Neural cell (in vitro differentiated cells): ENCODE data around the gene GLT1D1. TPM values are rescaled to one million over a fixed set of nuclear protein-coding genes. Genes with fewer than 3 reads are reported as not detected.
A peak's percentile ranks its signal among the peaks of the same experiment; 100 is the strongest.

Source experiments
- H2AFZ ChIP-seq: fragments of 200-600, 300-800 bp; sonication (generic), shearing (Covaris generic); 2 replicates; pipeline ENCODE4 v1.6.0; 2014; ENCODE audit warnings: low read depth, mild to moderate bottlenecking, antibody characterized with exemption, low read length, moderate library complexity
- H3F3A ChIP-seq: fragments of 200-600 bp; shearing (Covaris generic); 2 replicates; pipeline ENCODE4 v1.6.1; 2016; ENCODE audit warnings: mild to moderate bottlenecking, moderate library complexity, mixed read lengths, antibody characterized with exemption, low read length; ENCODE audit not compliant: insufficient read depth, poor library complexity, severe bottlenecking
- H3K27ac ChIP-seq: fragments of 200-600, 300-800 bp; sonication (generic), shearing (Covaris generic); 2 replicates; pipeline ENCODE4 v1.5.1; 2014; ENCODE audit warnings: mild to moderate bottlenecking, low read length, moderate library complexity
- H3K27me3 ChIP-seq: fragments of 300-800, 200-600 bp; sonication (generic), shearing (Covaris generic); 2 replicates; pipeline ENCODE4 v1.6.0; 2014; ENCODE audit warnings: mild to moderate bottlenecking, low read depth, low read length, moderate library complexity; ENCODE audit not compliant: insufficient read depth
- H3K36me3 ChIP-seq: fragments of 300-800, 200-600 bp; sonication (generic), shearing (Covaris generic); 2 replicates; pipeline ENCODE4 v1.5.1; 2014; ENCODE audit warnings: mild to moderate bottlenecking, antibody characterized with exemption, low read length, moderate library complexity; ENCODE audit not compliant: insufficient read depth
- H3K4me2 ChIP-seq: fragments of 300-800, 200-600 bp; sonication (generic), shearing (Covaris generic); 2 replicates; pipeline ENCODE4 v1.6.0; 2014; ENCODE audit warnings: mild to moderate bottlenecking, low read length
- H3K4me3 ChIP-seq: fragments of 300-800, 200-600 bp; sonication (generic), shearing (Covaris generic); 2 replicates; pipeline ENCODE4 v1.5.1; 2014; ENCODE audit warnings: mild to moderate bottlenecking, low read length, moderate library complexity
- H3K79me2 ChIP-seq: fragments of 200-600 bp; shearing (Covaris generic); replicated peaks from 2 replicates; pipeline ENCODE4 v1.6.0; 2014; ENCODE audit warnings: mild to moderate bottlenecking, low read length, moderate library complexity; ENCODE audit not compliant: insufficient read depth
- H3K9ac ChIP-seq: fragments of 300-800, 200-600 bp; sonication (generic), shearing (Covaris generic); 2 replicates; pipeline ENCODE4 v1.6.1; 2016; ENCODE audit warnings: mild to moderate bottlenecking, low read length, mixed read lengths
- H3K9me2 ChIP-seq: fragments of 200-600 bp; shearing (Covaris generic); 2 replicates; pipeline ENCODE4 v1.6.1; 2016; ENCODE audit warnings: mild to moderate bottlenecking, low read length, mixed read lengths; ENCODE audit not compliant: insufficient read depth
- H3K9me3 ChIP-seq: fragments of 200-600, 300-800 bp; sonication (generic), shearing (Covaris generic); 2 replicates; pipeline ENCODE4 v1.6.1; 2016; ENCODE audit warnings: mild to moderate bottlenecking, mixed run types, low read length, moderate library complexity, mixed read lengths
- H4K20me1 ChIP-seq: fragments of 200-600 bp; shearing (Covaris generic); 2 replicates; pipeline ENCODE4 v1.6.1; 2016; ENCODE audit warnings: mild to moderate bottlenecking, mixed run types; ENCODE audit not compliant: insufficient read depth
- CTCF ChIP-seq: fragments of 450-650 bp; IDR thresholded peaks from 2 replicates; pipeline ENCODE4 v1.5.1; 2014; ENCODE audit warnings: antibody characterized with exemption, mild to moderate bottlenecking, moderate library complexity; ENCODE audit not compliant: poor library complexity, severe bottlenecking
- EP300 ChIP-seq: fragments of 450-650 bp; conservative IDR thresholded peaks from 2 replicates; pipeline ENCODE4 v1.6.1; 2014; ENCODE audit warnings: antibody characterized with exemption, mild to moderate bottlenecking, moderate library complexity; ENCODE audit not compliant: poor library complexity, severe bottlenecking
- EZH2 ChIP-seq: fragments of 200-600, 300-800 bp; shearing (Covaris generic), sonication (generic); IDR thresholded peaks from 2 replicates; pipeline ENCODE4 v1.6.1; 2014; ENCODE audit warnings: antibody characterized with exemption, low read length, borderline replicate concordance, mild to moderate bottlenecking; ENCODE audit not compliant: insufficient read depth, poor library complexity, severe bottlenecking
- MXI1 ChIP-seq: fragments of 450-650 bp; conservative IDR thresholded peaks from 2 replicates; pipeline ENCODE4 v1.6.1; 2014; ENCODE audit warnings: antibody characterized with exemption, mild to moderate bottlenecking; ENCODE audit not compliant: poor library complexity, severe bottlenecking
- POLR2AphosphoS5 ChIP-seq: IDR thresholded peaks from 2 replicates; pipeline ENCODE4 v1.6.1; 2012
- RAD21 ChIP-seq: fragments of 450-650 bp; conservative IDR thresholded peaks from 2 replicates; pipeline ENCODE4 v1.6.1; 2014; ENCODE audit warnings: antibody characterized with exemption, mild to moderate bottlenecking, moderate library complexity
- REST ChIP-seq: IDR thresholded peaks from 2 replicates; pipeline ENCODE4 v1.6.1; 2012; ENCODE audit warnings: borderline replicate concordance
- SMC3 ChIP-seq: fragments of 450-650 bp; conservative IDR thresholded peaks from 2 replicates; pipeline ENCODE4 v1.6.1; 2014; ENCODE audit warnings: antibody characterized with exemption, mild to moderate bottlenecking, moderate library complexity; ENCODE audit not compliant: poor library complexity
- TAF1 ChIP-seq: IDR thresholded peaks from 2 replicates; pipeline ENCODE4 v1.6.1; 2012; ENCODE audit warnings: low read depth
- polyA plus RNA-seq: library from polyadenylated mRNA; depleted of rRNA; stranded (reverse); fragments of >200 nt; gene quantifications from 2 replicates; pipeline ENCODE4 v1.2.3, GENCODE V29; 2014

The GLT1D1 gene
- polyA plus RNA-seq, 1 donor from 2014 or later = 3.9 TPM

- H3K9me2 ChIP-seq = no peaks in the 10 kb centered on the region
- no peak overlapping the region for H3K4me2 ChIP-seq
- H3K79me2 ChIP-seq = no peaks in the 10 kb centered on the region
- no peaks in the 10 kb centered on the region for H4K20me1 ChIP-seq
- no peaks in the 10 kb centered on the region for H3K9me3 ChIP-seq
- TF ChIP-seq EP300 (no peak), CTCF (no peak), TAF1 (no peak), RAD21 (no peak), REST (no peak), EZH2 (no peak), POLR2AphosphoS5 (no peak), SMC3 (no peak), MXI1 (no peak)
- H3K9ac ChIP-seq = no peak overlapping the region
- no peaks in the 10 kb centered on the region for H3K27me3 ChIP-seq
- H3K4me3 ChIP-seq = no peak overlapping the region
- peak overlapping the region; percentile 65 for H3K27ac ChIP-seq
- H3K36me3 ChIP-seq = no peaks in the 10 kb centered on the region
- no peaks in the 10 kb centered on the region for H3F3A ChIP-seq
- H2AFZ ChIP-seq = no peak overlapping the region
These were observed 124.2 kb downstream of the GLT1D1 start for GRCh38 chr12:128977441-128977840.

DNA sequence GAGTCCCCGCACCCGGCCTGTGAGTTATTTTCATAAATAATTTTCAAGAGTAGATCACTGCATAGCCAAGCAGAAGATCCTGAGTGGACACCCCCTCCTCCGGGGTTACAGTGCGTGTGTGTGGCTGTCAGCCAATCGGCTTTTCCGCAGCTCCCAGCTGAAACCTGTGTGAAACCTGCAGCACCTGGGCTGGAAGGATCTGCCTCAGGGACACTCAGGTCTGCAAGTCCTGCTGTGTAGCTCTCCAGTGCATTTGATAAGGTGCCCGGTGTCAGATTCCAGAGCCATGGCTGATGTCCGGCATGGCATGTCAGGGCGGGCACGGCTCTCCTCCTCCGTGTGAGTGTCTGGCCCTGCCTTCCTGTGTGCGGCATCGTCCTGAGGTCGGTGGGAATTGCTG lies 124.8 kb downstream of the GLT1D1 start:
- H3K27ac ChIP-seq = no peak overlapping the region
- no peaks in the 10 kb centered on the region for H3F3A ChIP-seq
- TF ChIP-seq CTCF = no peak
- no peak for TF ChIP-seq REST
- TF ChIP-seq SMC3 = no peak
- no peak for TF ChIP-seq POLR2AphosphoS5
- no peak for TF ChIP-seq EZH2
- no peak for TF ChIP-seq EP300
- no peak for TF ChIP-seq RAD21
- TF ChIP-seq MXI1 = no peak
- TF ChIP-seq TAF1 = no peak
- H3K79me2 ChIP-seq = no peaks in the 10 kb centered on the region
- H3K4me3 ChIP-seq = no peak overlapping the region
- no peaks in the 10 kb centered on the region for H3K36me3 ChIP-seq
- no peaks in the 10 kb centered on the region for H3K9me3 ChIP-seq
- no peak overlapping the region for H3K9ac ChIP-seq
- no peaks in the 10 kb centered on the region for H3K27me3 ChIP-seq
- no peak overlapping the region for H2AFZ ChIP-seq
- no peak overlapping the region for H3K4me2 ChIP-seq
- no peaks in the 10 kb centered on the region for H4K20me1 ChIP-seq
- H3K9me2 ChIP-seq = no peaks in the 10 kb centered on the region
